DMS53 treated with DMSO at 0.1 percent for 48 hours (cell line): ENCODE data around the gene MAP7D3.
"Not testable (repeated sequence)": the region's sequence is repeated elsewhere in the genome, so short reads cannot be mapped to it uniquely, and the experiment has no call there.

Source experiments
- DNase-seq: peaks from one replicate; lab custom pipeline; 2025; ENCODE audit not compliant: unreplicated experiment; lab: John Stamatoyannopoulos, UW

Gene MAP7D3, protein sequence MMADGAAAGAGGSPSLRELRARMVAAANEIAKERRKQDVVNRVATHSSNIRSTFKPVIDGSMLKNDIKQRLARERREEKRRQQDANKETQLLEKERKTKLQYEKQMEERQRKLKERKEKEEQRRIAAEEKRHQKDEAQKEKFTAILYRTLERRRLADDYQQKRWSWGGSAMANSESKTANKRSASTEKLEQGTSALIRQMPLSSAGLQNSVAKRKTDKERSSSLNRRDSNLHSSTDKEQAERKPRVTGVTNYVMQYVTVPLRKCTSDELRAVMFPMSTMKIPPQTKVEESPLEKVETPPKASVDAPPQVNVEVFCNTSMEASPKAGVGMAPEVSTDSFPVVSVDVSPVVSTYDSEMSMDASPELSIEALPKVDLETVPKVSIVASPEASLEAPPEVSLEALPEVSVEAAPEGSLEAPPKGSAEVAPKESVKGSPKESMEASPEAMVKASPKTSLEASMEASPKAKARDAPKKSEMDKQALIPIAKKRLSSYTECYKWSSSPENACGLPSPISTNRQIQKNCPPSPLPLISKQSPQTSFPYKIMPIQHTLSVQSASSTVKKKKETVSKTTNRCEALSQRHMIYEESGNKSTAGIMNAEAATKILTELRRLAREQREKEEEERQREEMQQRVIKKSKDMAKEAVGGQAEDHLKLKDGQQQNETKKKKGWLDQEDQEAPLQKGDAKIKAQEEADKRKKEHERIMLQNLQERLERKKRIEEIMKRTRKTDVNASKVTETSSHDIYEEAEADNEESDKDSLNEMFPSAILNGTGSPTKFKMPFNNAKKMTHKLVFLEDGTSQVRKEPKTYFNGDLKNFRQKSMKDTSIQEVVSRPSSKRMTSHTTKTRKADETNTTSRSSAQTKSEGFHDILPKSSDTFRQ

DNA sequence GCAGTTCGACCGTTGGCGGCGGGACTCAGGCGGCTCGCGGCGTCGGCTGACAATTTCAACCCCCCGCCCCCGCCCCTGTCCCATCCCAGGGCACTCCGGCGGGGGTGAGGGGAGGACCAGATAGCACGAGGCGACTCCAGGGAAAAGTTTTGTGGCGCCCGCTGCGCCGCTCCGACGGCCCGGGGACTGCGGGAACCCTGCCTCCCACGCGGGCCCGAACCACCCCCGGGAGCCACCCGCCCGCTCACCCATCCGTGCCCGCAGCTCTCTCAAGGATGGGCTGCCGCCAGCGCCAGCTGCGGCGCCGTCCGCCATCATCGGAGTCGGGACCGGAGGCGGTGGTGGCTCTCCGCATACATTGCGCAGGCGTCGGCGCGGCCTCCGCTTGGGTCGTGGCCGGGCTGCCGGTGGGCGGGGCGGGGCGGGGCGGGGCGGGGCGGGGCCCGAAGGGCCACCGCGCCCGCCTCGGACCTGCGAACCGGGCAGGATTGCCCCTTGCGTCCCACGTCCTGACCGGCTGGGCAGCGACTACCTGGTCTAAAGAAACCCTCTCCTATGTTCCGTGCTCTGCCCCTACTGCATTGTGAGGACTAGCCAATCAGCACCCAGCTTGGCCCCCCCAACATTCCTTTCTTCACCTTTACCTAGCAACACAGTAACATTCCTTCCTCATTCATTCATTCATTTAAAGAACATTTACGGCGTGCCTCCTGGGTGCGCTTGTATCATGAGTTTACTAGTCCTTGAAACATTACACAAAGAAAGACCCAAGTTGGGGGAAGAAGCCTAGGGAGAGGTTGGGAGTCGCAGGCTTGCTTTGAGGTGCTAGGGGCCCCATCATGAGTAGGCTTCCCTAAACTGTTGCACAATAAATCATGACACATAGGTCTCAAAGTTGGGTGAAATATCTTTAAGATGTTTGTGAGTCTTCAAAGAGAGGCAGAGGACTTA is at the start of gene MAP7D3:
Gene MAP7D3, minus strand, starts transcription at position 360 of the 951 bp plus-strand sequence. Its CDS starts 42 bp downstream, at position 318.
- DNase-seq = peak; percentile 32

DNA sequence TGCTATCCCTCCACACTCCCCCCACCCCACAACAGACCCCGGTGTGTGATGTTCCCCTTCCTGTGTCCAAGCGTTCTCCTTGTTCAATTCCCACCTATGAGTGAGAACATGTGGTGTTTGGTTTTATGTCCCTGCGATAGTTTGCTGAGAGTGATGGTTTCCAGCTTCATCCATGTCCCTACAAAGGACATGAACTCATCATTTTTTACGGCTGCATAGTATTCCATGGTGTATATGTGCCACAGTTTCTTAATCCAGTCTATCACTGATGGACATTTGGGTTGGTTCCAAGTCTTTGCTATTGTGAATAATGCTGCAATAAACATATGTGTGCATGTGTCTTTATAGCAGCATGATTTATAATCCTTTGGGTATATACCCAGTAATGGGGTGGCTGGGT is 49.5 kb upstream of the MAP7D3 start, which contains the start of gene ADGRG4:
Gene ADGRG4, plus strand, starts transcription at position 243 of the 400 bp plus-strand sequence. CDS start 7,815 bp downstream, outside the sequence.
- DNase-seq = not testable (repeated sequence)

DNA sequence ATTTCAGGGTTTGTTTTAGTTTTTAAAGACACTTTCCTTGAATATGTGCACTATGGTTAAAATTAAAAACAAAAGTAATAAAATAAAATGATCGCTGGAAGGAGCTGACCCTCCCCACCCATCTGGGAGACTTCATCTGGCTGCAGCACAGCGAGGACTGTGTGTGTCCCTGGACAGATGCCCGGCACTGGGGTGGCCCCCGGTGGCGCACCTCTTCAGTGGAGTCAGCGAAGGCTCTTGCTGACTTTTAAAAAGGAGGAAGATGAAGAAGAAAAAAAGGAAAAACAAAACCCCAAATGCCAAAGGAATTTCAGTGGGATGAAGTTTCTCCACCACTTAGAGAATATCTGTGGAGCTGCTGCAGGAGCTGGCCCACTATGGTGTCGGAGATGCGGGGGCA is 44.2 kb upstream of the MAP7D3 start:
- no peak for DNase-seq

DNA sequence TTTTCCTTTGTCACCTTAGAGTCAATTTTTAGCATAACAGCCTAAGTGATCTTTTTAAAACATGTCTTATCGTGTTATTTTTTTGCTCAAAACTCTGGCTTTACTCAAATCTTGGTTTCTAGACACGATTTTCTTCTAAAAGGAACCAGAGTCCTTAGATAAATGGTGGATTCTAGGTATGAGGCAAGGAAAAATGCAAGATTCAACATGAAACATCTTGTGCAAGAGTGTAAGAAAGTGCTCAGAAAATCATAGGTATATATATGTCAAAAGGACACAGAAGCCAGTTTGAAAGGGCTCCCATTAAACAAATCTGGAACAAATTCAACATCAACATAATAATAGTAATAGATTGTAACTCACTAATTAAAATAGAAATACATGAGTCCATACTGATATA is 41.5 kb upstream of the MAP7D3 start:
- DNase-seq = no peak

DNA sequence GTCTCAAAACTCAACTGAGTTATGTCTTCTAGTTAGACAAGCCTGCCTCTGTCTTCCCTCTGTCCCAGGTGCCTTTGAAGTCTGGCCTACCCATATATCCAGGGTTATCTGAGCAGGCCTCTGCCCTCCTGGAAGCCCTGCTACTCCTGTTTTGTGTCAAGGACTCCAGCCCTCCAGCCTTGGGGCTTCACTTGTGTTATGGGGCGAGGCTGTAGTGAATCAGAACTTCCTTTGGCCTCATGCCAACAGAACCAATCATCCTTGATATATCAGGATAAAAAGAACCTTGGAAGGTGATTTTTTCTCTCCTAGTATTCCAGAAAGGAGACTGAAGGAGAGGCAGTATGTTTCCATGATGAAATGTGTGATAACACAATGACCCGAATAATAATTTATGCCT is 40.6 kb upstream of the MAP7D3 start:
- DNase-seq = no peak

DNA sequence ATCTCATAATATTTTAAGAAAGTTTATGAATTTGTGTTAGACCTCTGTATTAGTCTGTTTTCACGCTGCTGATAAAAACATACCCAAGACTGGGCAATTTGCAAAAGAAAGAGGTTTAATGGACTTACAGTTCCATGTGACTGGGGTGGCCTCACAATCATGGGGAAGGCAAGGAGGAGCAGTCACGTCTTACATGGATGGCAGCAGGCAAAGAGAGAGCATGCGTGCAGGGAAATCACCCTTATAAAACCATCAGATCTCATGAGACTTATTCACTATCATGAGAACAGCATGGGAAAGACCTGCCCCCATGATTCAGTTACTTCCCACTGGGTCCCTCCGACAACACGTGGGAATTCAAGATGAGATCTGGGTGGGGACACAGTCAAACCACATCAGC is 35.2 kb upstream of the MAP7D3 start:
- not testable (repeated sequence) for DNase-seq

DNA sequence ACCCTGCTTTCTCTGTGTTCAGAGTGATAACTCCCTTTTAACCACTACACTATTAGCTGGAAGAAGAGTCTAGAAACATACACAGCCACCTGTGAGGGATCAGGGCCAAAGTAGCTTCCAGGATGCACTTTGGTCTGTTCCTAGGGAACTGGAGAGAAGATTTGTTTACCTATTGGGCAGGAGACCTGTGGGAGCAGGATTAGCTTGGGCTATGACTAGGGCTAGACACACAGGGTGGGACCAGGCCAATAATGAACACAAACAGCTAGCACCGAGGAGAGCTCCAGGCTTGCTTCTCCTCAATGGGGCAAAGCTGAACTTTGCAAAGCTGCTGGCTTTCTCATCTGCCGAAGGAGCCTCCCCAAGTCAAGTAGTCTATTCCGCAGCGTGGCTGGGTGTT is 24.4 kb upstream of the MAP7D3 start:
- DNase-seq = no peak

DNA sequence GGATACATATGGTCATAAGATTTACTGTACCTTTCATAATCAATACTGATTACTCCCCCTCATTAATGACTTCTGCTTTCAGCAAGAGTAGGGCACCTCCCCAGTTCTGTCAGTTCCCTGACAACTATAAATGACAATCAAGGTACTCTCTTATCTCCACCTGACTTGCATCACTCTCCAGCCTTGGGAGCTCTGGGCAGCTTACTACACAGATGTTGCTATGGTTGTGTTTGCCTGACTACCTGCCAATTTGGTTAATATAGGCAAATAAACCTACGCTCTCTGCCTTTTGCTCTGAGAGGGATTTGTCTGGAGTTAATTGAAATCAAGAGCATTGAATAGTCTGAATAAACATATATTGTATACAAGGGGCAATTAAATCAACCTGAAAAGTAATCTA is 22.8 kb upstream of the MAP7D3 start:
- no peak for DNase-seq

DNA sequence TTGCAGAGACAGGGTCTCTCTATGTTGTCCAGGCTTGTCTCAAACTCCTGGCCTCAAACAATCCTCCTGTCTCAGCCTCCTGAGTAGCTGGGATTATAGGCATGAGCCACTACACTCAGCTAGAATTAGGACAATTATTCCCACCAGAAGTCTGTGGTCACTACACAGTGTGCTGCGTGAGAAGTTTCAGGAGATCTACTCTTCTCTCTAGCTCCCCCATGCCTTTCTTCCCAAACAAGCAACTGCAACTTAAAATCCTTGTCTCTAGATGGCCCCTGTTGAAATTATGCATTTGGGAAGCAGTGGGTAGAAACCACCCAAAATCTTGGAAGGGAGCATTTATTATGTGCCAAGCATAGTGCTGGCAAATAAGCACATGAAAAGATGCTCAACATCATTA is 21.1 kb upstream of the MAP7D3 start:
- DNase-seq = no peak

DNA sequence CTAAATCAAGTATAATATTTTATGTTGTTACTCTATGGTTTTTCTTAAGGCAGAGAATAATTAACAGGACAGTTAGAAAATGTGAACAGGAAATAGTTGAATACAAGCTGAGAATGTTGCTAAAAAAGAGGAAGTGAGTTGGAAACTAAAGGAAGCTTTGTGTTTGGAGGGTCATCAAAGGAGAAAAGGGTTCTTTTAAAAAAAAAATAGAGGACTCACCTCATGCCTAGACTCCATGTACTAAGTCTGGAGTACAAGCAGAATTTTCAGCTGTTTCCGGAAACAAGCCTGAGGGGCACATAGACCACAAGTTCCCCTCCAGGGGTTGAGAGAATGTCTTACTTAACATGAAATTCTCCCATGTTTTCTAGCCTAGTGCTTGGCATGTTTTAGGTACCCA is 20.1 kb upstream of the MAP7D3 start:
- DNase-seq = no peak

DNA sequence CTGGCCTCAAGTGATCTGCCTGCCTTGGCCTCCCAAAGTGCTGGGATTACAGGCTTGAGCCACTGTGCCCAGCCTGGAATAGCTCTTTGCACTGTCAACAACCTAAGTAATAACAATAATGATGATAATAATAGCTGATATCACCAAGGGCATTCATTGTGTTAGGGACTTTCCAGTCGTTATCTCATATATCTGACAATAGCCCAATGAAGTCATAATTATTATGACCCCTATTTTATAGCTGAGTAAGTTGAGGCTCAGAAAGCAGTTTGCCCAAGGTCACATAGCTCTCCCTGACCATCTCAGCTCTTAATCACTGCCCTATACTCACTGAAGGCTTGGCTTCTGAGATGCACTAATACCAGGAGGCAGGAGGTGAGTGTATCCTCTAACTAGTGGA is 18.7 kb upstream of the MAP7D3 start:
- no peak for DNase-seq

DNA sequence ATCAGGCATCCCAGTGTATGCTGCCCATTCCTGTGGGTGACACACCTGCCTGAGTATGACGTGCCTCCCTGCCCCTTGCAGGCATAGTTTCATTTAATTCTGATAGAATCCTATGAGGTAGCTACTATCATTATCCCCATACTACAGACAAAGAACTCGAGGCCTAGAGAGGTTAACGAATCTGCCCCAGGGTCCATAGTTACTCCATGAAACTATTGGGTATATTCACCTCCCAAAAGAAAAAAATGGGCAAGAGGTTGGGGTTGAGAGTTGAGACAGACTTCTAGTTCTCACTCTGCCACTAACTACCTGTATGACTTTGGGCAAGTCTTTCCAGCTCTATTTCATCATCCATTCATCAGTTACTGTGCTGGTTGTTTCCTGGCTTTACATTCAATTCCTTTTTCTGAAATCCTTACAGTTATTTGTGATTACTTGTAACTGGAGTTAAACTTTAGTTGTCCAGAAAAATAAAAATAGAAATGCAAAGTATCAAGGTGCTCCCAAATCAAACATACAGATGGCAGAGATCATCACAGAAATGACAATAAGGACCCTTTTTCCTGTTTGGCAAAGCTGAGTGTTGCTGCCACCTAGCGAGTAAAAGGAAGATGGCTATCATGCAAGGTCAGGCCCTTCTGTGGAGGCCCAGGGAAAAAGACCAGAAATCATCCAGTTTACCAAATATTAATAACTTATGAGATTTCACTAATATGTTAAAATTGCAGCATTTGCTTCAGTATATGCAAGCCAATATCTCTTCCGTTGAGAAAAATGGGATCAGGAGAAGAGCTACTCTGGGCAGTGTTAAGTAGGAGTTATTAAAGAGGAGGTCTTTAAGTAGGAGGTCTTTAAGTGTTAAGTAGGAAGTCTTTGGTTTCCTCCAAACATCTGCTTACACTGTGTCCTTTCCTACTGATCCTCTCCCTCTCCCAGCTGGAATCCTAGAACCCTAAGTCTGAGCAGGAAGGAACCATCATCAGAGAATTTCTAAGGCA is 17.1 kb upstream of the MAP7D3 start:
- DNase-seq = peak; percentile 43

DNA sequence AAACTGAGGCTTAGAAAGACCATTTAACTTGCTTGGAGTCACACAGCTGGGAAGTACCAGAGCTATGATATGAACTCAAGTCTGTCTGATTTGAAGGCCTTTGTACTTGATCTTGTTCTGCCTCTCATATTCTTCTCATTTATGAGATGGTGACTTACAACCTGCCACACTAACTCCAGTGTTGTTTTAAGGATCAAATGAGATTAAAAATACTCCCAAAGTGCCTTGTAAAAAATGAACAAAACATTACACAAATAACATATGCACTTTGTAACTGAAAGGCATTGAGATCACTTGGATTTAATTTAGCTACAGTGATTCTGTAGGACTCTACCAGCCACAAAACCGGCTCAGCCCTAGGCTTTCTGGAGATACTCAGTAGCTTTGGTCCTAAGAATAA is 15.6 kb upstream of the MAP7D3 start:
- DNase-seq = no peak

DNA sequence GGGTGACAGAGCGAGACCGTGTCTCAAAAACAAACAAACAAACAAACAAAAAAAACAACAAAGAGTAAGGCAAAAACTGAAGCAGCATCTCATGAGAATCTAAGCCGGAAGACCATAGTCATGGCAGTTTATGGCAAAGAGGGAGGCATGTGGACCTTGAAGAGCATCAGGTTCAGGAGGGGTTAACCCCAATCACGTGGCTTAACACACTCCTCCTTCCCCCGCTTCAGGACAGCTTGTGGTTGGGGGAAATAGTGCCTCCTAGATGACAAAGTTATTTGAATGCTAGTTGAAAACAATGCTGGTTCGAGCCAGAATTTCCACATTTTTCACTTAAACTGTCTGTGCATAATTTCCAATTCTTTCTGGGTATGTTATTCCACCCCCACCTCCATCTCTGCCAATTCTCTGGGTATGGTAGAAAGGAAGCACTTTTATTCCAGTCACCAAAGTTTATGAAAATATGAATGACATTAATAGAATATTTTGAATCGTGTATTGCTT is 11.7 kb upstream of the MAP7D3 start:
- no peak for DNase-seq

DNA sequence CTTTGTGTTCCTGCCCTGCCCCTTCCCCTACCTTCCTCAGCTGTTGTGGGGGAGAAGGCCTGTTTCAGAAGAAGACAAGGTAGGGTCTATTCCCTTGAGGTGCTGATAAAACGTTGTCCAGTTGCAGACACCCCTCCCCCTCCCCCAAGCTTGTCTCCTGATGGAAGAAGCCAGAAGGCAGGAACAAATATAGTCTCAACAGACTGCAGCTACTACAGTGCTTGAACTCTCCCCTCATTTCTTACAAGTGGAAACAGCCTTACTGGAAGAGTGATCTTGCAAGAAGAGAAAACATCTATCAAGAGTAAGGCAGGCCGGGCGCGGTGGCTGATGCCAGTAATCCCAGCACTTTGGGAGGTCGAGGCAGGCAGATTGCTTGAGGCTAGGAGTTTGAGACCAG is 11.0 kb upstream of the MAP7D3 start:
- DNase-seq = no peak

DNA sequence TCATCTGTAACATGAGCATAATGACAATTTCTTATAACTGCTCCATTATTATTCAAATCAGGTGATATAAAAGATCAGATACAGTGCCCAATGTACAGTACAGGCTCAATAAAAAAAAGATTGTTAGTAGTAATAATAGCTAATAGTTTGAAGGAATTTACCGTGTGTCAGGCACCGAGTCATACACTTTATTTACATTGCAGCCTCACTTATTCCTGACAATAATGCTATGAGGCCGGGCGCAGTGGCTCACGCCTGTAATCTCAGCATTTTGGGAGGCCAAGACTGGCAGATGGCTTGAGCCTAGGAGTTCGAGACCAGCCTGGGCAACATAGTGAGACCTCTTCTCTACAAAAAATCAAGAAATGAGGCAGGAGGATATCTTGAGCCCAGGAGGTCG is 10.1 kb upstream of the MAP7D3 start:
- no peak for DNase-seq

DNA sequence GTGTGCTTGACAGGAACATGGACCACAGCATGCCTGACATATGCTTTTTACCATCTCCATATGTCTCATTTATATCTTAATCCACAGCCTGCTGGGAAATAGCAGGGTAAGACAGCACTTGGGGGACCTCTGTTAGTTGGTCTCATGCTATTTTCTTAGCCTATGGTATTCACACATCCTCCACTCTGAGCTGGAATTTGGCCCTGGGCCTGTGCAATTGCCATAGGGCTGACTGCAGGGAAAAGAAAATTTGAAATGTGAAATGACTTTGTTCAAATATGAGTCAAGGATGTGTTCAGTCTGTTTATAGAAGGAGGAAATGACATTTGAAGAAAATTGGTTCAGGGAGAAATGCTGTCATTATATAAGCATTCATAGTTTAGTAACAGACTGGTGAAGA is 9.6 kb upstream of the MAP7D3 start:
- DNase-seq = no peak

DNA sequence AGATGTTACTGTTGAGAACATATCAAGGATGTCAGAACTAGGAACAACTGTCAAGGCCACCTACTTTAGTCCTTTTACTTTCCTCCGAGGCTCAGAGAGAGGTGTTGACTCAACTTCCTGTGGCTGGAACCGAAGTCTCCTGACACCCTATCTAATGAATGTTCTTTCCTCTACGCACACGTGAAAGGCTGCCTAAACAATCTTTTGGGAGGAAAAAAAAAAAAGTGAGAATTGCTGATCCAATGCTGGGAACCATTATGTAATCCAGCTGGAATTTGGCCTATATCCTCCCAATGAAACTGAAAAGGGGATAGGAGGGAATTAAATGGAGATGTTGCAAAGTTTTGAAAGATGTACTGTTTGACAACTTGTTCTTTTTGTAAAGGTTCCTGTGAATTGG is 8.3 kb upstream of the MAP7D3 start:
- no peak for DNase-seq

DNA sequence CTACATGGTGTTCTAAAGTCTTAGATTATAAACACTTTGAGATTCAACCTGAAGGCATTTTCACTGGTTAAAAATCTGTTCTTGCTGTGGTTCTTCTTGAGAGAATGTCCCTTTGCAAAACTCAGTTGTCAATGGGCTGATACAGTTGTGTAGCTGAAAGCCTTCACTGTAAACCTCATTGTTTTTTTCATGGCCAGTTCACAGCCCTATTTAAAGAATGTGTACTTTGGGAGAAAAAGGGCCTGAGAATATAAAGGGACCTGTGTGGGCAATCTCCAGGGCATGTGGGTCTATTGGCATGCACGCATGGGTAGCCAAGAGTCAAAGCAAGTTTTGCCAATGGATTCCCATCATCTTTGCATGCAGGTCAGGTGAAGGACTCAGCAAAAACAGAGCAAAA is 7.8 kb upstream of the MAP7D3 start:
- DNase-seq = no peak

DNA sequence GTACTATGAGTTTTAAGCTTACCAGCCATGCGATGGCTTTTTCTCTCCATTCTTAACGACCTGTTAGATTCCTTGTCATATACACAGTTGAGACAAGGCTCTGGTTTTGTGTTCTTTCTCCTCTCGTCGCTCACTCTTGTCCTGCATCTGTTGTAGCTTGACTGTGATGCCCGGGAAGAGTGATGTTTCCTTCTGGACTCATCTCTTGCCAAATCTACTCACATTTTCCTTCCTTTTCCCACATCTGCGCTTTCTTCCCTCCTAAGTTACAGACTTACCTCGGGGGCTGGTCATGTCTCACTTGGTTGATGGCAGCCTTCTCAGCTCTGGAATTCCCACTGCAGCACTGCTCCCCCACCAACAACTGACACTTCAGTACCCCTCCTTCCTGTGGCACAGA is 4.8 kb upstream of the MAP7D3 start:
- DNase-seq = no peak
